MM.1S (cell line): ENCODE measurements around the gene CEP350.

Source experiments
- DNase-seq: peaks from one replicate; pipeline ENCODE4 v3.0.0-alpha.2; 2015
- H2AFZ ChIP-seq: fragments of 300-600 bp; sonication (generic); 2 replicates; pipeline ENCODE4 v1.6.0; 2016; ENCODE audit warnings: antibody characterized with exemption, low read length
- H3F3A ChIP-seq: fragments of 300-600 bp; sonication (generic); 2 replicates; pipeline ENCODE4 v1.6.1; 2016; ENCODE audit warnings: mild to moderate bottlenecking, antibody characterized with exemption, low read length, moderate library complexity, mixed read lengths; ENCODE audit not compliant: insufficient read depth
- H3K27ac ChIP-seq: fragments of 300-600 bp; sonication (generic); 2 replicates; pipeline ENCODE4 v1.5.1; 2016; ENCODE audit warnings: mild to moderate bottlenecking, low read length
- H3K27me3 ChIP-seq: fragments of 300-600 bp; sonication (generic); replicated peaks from 2 replicates; pipeline ENCODE4 v1.6.0; 2016; ENCODE audit warnings: low read length; ENCODE audit not compliant: insufficient read depth
- H3K36me3 ChIP-seq: fragments of 300-600 bp; sonication (generic); replicated peaks from 2 replicates; pipeline ENCODE4 v1.6.1; 2016; ENCODE audit warnings: mild to moderate bottlenecking, low read length, mixed read lengths; ENCODE audit not compliant: insufficient read depth
- H3K4me1 ChIP-seq: fragments of 300-600 bp; sonication (generic); 2 replicates; pipeline ENCODE4 v1.6.1; 2016; ENCODE audit warnings: low read length, mixed read lengths
- H3K4me2 ChIP-seq: fragments of 300-600 bp; sonication (generic); 2 replicates; pipeline ENCODE4 v1.6.0; 2016; ENCODE audit warnings: low read depth, low read length
- H3K4me3 ChIP-seq: fragments of 300-600 bp; sonication (generic); 2 replicates; pipeline ENCODE4 v1.5.1; 2016; ENCODE audit warnings: low read length, mixed read lengths
- H3K79me2 ChIP-seq: fragments of 300-600 bp; sonication (generic); 2 replicates; pipeline ENCODE4 v1.6.1; 2016; ENCODE audit warnings: mixed run types, low read length, mixed read lengths
- H3K9ac ChIP-seq: fragments of 300-600 bp; sonication (generic); 2 replicates; pipeline ENCODE4 v1.6.1; 2016; ENCODE audit warnings: low read length, mixed read lengths
- H3K9me2 ChIP-seq: fragments of 300-600 bp; sonication (generic); replicated peaks from 2 replicates; pipeline ENCODE4 v1.6.1; 2016; ENCODE audit warnings: mild to moderate bottlenecking, low read length, mixed read lengths; ENCODE audit not compliant: insufficient read depth
- H3K9me3 ChIP-seq: fragments of 300-600 bp; sonication (generic); replicated peaks from 2 replicates; pipeline ENCODE4 v1.6.1; 2016; ENCODE audit warnings: mild to moderate bottlenecking, low read length, mixed read lengths; ENCODE audit not compliant: insufficient read depth
- H4K20me1 ChIP-seq: fragments of 300-600 bp; sonication (generic); 2 replicates; pipeline ENCODE4 v1.6.1; 2016; ENCODE audit warnings: mild to moderate bottlenecking, low read length, moderate library complexity, mixed read lengths; ENCODE audit not compliant: insufficient read depth
- CTCF ChIP-seq: fragments of 300-600 bp; sonication (generic); IDR thresholded peaks from 2 replicates; pipeline ENCODE4 v1.5.1; 2016; ENCODE audit warnings: antibody characterized with exemption, low read length, mixed read lengths
- EZH2 ChIP-seq: fragments of 300-600 bp; sonication (generic); optimal IDR thresholded peaks from 2 replicates; pipeline ENCODE3; 2017; ENCODE audit warnings: low read depth, mild to moderate bottlenecking, antibody characterized with exemption, low read length, mixed read lengths
- EZH2phosphoT487 ChIP-seq: fragments of 300-600 bp; sonication (generic); IDR thresholded peaks from 2 replicates; pipeline ENCODE4 v1.6.1; 2018; ENCODE audit warnings: antibody characterized with exemption, low read length

The CEP350 gene

DNA sequence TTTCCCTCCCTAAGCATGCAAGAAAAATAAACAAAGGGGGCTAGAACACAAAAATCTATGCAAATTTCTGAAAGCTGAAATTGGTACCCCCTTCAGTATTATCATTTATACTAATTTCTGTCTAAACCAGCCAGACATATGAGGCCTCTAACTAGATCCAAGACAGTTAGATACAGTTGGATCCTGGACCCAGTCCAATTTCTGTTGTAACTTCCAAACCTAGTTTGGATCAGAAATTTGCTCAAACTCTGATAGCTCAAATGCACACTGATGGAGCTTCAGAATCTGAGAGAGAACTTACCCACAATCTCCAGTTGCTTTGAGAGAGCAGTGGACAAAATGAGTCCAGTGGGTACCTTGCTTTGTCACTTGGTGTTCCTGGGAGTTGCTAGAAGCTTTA, 11.9 kb downstream of the CEP350 start:
- no peaks in the 10 kb centered on the region for H3K27me3 ChIP-seq
- H3K9me2 ChIP-seq: no peaks in the 10 kb centered on the region
- H3K4me3 ChIP-seq: no peak overlapping the region
- H3K9ac ChIP-seq: no peak overlapping the region
- peaks cover 27% of the 10 kb centered on the region for H3K4me1 ChIP-seq
- no peak overlapping the region for H2AFZ ChIP-seq
- peaks cover 21% of the 10 kb centered on the region for H3F3A ChIP-seq
- TF ChIP-seq EZH2: no peak
- TF ChIP-seq EZH2phosphoT487: no peak
- no peak for TF ChIP-seq CTCF
- H3K36me3 ChIP-seq: 0 out of 2 replicates have a peak, but pooled peaks cover 4% of the 10 kb centered on the region
- 0 out of 2 replicates have a peak, but pooled peaks cover 4% of the 10 kb centered on the region for H3K9me3 ChIP-seq
- no peak overlapping the region for H3K4me2 ChIP-seq
- H4K20me1 ChIP-seq: peaks cover 3% of the 10 kb centered on the region; the same call in 1 of the 2 replicates
- H3K27ac ChIP-seq: no peak overlapping the region
- peaks cover 100% of the 10 kb centered on the region for H3K79me2 ChIP-seq
- DNase-seq: no peak

DNA sequence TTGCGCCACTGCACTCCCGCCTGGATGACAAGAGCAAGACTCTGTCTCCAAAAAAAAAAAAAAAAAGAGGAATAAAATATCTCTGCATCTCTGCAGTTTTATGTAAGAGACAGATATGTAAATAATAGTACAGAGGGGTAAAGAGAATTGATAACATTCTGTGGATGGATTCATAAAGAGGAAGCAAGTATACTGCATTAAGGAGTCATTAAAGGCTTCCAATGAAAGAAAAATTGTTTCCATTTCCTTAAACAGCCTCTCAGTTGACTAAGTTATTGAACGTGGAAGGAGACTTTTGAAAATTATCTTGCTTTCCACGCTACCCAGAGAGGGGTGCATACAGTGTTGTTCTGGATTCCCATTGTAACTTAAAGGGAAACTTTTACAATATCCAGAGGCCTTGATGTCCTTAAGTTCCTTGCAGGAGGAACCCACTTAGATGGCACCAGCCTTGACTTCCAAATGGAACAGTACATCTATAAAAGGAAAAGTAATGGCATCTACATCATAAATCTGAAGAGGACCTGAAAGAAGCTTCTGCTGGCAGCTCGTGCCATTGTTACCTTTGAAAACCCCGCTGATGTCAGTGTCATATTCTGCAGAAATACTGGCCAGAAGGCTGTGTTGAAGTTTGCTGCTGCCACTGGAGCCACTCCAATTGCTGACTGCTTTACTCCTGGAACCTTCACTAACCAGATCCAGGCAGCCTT, 13.8 kb downstream of the CEP350 start:
- TF ChIP-seq EZH2phosphoT487 (no peak), EZH2 (no peak), CTCF (no peak)
- no peak for DNase-seq
- Histone ChIP-seq H3K9ac (no peak overlapping the region), H4K20me1 (peaks cover 3% of the 10 kb centered on the region; the same call in 1 of the 2 replicates), H2AFZ (no peak overlapping the region), H3K36me3 (0 out of 2 replicates have a peak, but pooled peaks cover 4% of the 10 kb centered on the region), H3K4me2 (peak overlapping the region; percentile 65), H3F3A (peaks cover 21% of the 10 kb centered on the region), H3K9me2 (no peaks in the 10 kb centered on the region), H3K27ac (peak overlapping the region; percentile 56; the same call in 1 of the 2 replicates), H3K4me3 (no peak overlapping the region), H3K79me2 (peaks cover 100% of the 10 kb centered on the region), H3K27me3 (no peaks in the 10 kb centered on the region), H3K9me3 (0 out of 2 replicates have a peak, but pooled peaks cover 4% of the 10 kb centered on the region), H3K4me1 (peaks cover 27% of the 10 kb centered on the region)

GRCh38 chr1:179968994-179969919, 14.6 kb downstream of the CEP350 start:
- Histone ChIP-seq H3K36me3 (0 out of 2 replicates have a peak, but pooled peaks cover 4% of the 10 kb centered on the region), H3K9ac (peak overlapping the region; percentile 3; the same call in 1 of the 2 replicates), H3K9me3 (0 out of 2 replicates have a peak, but pooled peaks cover 4% of the 10 kb centered on the region), H3K79me2 (peaks cover 100% of the 10 kb centered on the region), H3K27me3 (no peaks in the 10 kb centered on the region), H3K9me2 (no peaks in the 10 kb centered on the region), H3K4me2 (peak overlapping the region; percentile 65), H3K4me1 (peaks cover 27% of the 10 kb centered on the region), H3K27ac (peak overlapping the region; percentile 56; the same call in 1 of the 2 replicates), H3F3A (peaks cover 21% of the 10 kb centered on the region), H3K4me3 (peak overlapping the region; percentile 28), H4K20me1 (no peaks in the 10 kb centered on the region), H2AFZ (no peak overlapping the region)
- no peak for TF ChIP-seq EZH2phosphoT487
- TF ChIP-seq EZH2: no peak
- TF ChIP-seq CTCF: no peak
- peak; percentile 62 for DNase-seq
